HG02610 (cell line): ENCODE measurements around the gene STRA6.
"Not testable (repeated sequence)": the region's sequence is repeated elsewhere in the genome, so short reads cannot be mapped to it uniquely, and the experiment has no call there.

ENCODE experiments used
- ATAC-seq: cut with Tn5 transposase; IDR thresholded peaks from one replicate; pipeline ENCODE4 v1.9.1; 2021; ENCODE audit warnings: mild to moderate bottlenecking, moderate library complexity; ENCODE audit not compliant: unreplicated experiment

The STRA6 gene

GRCh38 chr15:74170071-74170844, 32.3 kb downstream of the STRA6 start:
- no peak for ATAC-seq

GRCh38 chr15:74168711-74169126, 33.9 kb downstream of the STRA6 start:
- no peak for ATAC-seq

DNA sequence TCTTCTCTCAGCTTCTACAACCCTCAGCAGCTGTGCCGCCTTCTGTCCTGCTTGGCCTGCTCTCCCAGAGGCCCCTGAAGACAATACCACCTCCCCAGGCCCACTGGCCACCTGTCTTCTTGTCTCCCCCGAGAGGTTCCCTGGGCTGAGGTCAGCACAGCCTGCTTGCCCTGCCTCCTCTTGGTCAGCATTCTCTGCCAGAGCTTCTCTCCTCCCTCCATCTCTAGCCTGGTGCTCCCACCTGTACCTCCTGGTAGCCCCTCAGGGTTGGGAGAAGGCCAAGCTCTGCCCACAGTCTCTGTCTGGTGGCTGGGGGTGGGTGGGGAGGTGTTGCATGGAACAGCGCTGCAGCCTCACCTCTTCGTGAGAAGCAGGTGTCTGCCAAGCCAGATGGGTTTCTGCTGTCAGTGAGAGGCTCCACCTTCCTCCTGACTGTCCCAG, 34.7 kb downstream of the STRA6 start:
- no peak for ATAC-seq

DNA sequence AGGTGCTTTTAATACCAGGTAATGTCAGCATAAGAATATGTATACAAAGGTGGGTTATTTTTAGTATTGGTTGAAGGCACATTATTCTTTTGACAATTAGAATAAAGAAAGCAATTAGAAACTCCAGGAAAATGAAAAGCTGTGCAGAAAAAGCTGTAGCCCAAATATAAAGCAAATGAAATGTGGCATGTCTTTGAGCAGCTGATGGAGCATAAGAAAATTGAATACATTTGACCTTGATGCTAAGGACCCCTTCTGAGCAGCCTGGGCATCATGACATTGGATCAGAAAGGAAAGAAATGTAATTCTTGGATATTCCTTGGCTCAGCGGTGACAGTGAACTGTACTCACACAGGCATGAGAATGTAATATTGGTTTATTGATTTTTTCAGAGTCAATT, 37.1 kb downstream of the STRA6 start:
- ATAC-seq: no peak

- ATAC-seq: not testable (repeated sequence)
Observed at GRCh38 chr15:74162195-74162536, 40.4 kb downstream of the STRA6 start.

- ATAC-seq: not testable (repeated sequence)
Observed at GRCh38 chr15:74160390-74160789, 42.2 kb downstream of the STRA6 start.

GRCh38 chr15:74159773-74160172, 42.8 kb downstream of the STRA6 start:
- no peak for ATAC-seq

DNA sequence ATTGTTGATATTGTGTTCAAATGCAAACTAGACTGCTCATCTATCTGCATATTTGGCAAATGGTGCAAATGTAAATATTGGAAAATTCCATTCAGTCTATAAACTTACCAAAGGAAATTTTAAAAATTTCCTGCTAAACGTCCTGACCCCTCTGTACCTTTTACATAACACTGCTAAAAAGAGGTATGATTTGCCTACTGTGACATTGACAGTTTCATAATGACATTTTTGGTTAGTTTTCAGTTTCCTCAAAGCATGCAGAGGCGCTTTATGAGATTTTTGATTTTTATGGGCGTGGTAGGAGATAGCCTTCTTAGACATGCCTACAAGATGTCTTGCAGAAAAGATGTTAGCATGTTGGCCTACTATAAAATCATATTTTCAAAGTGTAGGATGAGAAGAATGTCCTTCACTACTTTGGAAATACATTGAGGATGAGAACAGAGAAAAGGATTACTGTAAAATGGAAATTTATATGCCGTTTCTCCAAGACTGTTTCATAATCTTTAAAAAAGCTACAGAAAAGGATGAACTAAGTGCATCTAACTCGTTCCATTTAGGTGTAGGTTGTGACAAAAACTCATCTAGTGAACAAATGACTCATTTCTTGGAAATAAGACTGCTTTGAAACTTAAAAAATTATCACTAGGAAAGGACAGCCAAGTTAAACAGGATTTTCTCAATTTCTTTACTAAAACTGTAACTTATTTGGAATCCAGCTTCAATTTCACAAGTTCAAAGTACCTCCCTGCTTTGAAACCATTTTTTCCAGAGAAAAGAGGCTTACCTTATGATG, 43.5 kb downstream of the STRA6 start:
- ATAC-seq: peak; percentile 80

- ATAC-seq: no peak
Observed at GRCh38 chr15:74157868-74158827, 44.4 kb downstream of the STRA6 start.

- ATAC-seq: no peak
Observed at GRCh38 chr15:74156678-74157411, 45.7 kb downstream of the STRA6 start.

- no peak for ATAC-seq
Observed at GRCh38 chr15:74155766-74156417, 46.7 kb downstream of the STRA6 start.

- no peak for ATAC-seq
Observed at GRCh38 chr15:74147051-74147450, 55.5 kb downstream of the STRA6 start.

GRCh38 chr15:74146277-74146800, 56.2 kb downstream of the STRA6 start:
- no peak for ATAC-seq

- ATAC-seq: no peak
Observed at GRCh38 chr15:74144153-74144775, 58.3 kb downstream of the STRA6 start.

- ATAC-seq: no peak
Observed at GRCh38 chr15:74141591-74141990, 61.0 kb downstream of the STRA6 start.

GRCh38 chr15:74138642-74139041, 63.9 kb downstream of the STRA6 start:
- no peak for ATAC-seq

DNA sequence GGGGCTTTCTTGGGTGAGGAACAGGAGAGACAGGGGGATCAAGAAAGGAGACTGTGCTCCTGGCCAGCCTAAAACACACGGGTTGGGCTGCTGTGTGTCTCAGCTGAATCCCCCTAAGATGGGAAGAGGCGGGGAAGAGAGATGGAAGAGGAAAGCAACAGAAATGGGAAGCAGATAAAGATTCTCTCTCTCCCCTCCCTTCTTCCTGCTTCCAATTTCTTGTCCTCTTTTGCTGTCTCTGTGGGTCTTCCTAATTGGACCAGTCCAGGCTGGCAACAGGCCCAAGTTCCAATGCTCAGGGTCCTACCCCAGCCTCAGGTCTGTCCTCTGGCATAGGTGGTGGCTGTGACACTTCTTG, 65.1 kb downstream of the STRA6 start:
- no peak for ATAC-seq

GRCh38 chr15:74136814-74137536, 65.6 kb downstream of the STRA6 start:
- no peak for ATAC-seq

- no peak for ATAC-seq
Observed at GRCh38 chr15:74136540-74136813, 66.1 kb downstream of the STRA6 start.
